ENCODE data around the gene GNG5.

The GNG5 gene

DNA sequence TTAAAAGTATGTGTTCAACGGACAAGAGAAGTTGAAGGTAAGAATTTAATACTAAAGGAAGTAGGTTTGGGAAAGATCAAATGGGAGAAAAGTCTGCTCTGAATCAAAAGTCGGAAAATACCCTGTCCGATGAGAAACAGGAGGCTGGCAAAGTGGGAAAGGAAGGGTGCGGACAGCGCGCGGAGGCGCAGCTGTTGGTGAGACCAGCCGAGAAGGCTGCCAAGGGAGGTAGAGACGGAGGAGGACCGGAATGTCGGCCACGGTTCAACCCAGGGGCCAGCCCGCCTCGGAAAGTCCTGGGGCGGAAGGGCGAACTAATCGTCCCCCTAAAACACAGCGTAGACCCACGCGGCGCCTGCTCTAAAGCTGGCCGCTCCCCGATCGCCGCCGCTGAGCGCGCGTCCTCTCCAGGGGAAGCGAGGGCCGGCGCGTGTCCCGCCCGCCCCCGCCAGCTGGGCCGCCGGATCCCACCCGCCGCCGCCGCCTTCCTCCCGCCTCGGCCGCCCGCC lies 834 bp downstream of the GNG5 start:
- H3K4me3 ChIP-seq (ENCODE audit: low read length): peak overlapping the region; percentile 93
- peak; percentile 62 for DNase-seq (ENCODE audit: low read depth)
- no peak for TF ChIP-seq CTCF (conservative IDR thresholded peaks at IDR 0.05; ENCODE audit: low read length)

- peak; percentile 76 for DNase-seq (ENCODE audit: low read depth)
- no peak for TF ChIP-seq CTCF (conservative IDR thresholded peaks at IDR 0.05; ENCODE audit: low read length)
Observed at GRCh38 chr1:84504580-84505492, 1.5 kb downstream of the GNG5 start.

DNA sequence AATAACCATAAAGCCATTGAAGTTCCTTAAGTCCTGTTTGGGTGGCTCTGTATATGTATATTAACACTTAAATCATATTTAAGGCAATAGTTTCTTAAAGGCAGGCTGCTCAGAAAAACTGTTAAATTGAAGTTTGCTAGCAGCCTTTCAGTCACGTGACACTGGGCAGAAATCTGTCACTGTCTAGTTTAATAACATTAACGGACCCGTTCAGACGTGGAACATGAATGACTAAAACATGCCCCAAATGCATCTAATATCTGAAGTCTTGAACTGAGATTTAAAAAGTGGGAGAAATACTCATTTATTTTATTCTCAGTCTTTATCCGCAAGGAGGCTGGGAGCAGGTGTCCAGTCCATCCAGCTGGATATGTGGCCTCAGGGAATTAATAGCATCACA lies 3.5 kb downstream of the GNG5 start:
- no peak for TF ChIP-seq CTCF (conservative IDR thresholded peaks at IDR 0.05; ENCODE audit: low read length)
- H3K4me3 ChIP-seq (ENCODE audit: low read length): no peak overlapping the region

More at GRCh38 chr1:84504580-84505492, 1.5 kb downstream of the GNG5 start:
- H3K4me3 ChIP-seq (ENCODE audit: low read length): peak overlapping the region; percentile 93

DNA sequence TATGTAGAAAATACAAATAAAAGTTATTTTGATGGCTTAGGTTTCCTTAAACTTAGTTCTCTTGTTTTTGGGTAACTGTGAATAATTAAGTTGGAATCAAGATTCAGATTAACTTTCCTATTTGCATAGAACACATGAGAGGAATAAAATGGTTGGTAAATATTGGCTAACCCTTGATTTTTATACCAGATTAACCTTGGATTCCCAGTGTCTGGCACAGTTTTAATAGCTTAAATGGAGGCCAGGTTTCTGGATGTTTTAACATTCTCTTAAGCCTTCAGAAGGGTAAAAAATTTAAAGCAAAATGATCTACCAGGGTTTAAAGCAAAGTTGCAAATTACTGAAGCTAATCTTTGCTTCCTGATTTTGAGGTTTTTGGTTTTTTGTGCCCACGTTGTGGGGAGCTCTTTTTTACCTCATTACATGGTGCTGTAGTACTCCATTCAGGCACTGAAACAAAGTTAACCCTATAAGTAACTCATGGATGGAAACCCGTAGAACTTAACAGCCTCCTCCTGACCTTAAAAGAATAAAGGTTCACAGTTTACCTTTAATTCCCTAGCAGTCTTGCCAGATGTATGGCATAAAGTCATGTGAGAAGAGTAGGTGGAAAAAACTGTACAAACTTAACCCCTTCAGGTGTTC lies 8.6 kb downstream of the GNG5 start:
- TF ChIP-seq CTCF (conservative IDR thresholded peaks at IDR 0.05; ENCODE audit: low read length): no peak
- H3K4me3 ChIP-seq (ENCODE audit: low read length): no peak overlapping the region
- DNase-seq (ENCODE audit: low read depth): no peak

More for the DNA sequence above, 3.5 kb downstream of the GNG5 start:
- DNase-seq (ENCODE audit: low read depth): no peak

DNA sequence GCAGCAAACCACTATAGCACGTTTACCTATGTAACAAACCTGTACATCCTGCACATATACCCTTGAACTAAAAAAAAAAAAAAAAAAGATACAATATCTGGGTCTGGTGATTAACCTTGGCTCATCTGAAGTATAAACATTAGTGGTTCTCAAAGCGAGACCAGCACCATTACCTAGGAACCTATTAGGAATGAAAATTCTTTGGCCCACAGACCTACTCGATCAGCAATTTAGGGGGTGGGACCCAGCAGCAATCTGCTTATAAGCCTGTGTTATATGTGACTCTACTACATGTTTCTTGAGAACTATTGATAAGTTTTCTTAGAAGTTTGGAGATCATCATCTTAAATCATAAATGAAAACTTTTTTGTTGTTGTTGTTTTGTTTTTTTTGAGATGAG lies 9.9 kb downstream of the GNG5 start:
- no peak for TF ChIP-seq CTCF (conservative IDR thresholded peaks at IDR 0.05; ENCODE audit: low read length)
- no peak overlapping the region for H3K4me3 ChIP-seq (ENCODE audit: low read length)
- no peak for DNase-seq (ENCODE audit: low read depth)

DNA sequence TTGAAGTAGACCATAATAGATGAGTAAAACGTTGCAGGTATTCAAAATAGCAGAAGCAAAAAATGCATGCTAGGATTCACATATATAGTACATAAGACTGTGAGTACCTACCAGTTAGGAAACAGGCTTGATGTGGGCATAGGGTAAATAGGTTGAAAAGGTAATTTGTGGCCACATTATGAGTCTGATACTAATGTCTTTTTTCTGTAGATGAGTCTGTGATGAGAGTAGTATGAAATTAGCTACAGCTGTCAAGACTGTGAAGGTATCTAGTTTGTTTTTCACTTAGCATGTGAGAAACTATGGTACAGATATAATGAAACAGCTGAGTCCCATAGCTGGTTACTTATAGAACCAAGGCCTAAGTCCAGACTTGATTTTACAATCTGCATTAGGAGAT lies 12.6 kb downstream of the GNG5 start:
- no peak overlapping the region for H3K4me3 ChIP-seq (ENCODE audit: low read length)
- TF ChIP-seq CTCF (conservative IDR thresholded peaks at IDR 0.05; ENCODE audit: low read length): no peak
- DNase-seq (ENCODE audit: low read depth): no peak
